GM23338 (cell line): ENCODE measurements around the gene XPNPEP1.

Source experiments
- POLR2AphosphoS5 ChIP-seq: IDR thresholded peaks from 2 replicates; pipeline ENCODE4 v1.6.1; 2016; ENCODE audit warnings: antibody characterized with exemption, low read depth
- TF ChIP-seq, protein P1 (sequence below), 2 experiments: fragments of 200-600 bp in 1 of 2; sonication (generic) in 1 of 2; conservative IDR thresholded peaks; 2 replicates each; pipeline versions ENCODE4 v1.5.1 to v1.6.1; 2016 to 2017; ENCODE audit warnings: antibody characterized with exemption in 2 of 2, low read depth in 2 of 2, mild to moderate bottlenecking in 2 of 2, moderate library complexity in 1 of 2
- TF ChIP-seq, protein P2 (sequence below): IDR thresholded peaks from 2 replicates; pipeline ENCODE4 v1.6.1; 2016; ENCODE audit warnings: antibody characterized with exemption

DNA sequence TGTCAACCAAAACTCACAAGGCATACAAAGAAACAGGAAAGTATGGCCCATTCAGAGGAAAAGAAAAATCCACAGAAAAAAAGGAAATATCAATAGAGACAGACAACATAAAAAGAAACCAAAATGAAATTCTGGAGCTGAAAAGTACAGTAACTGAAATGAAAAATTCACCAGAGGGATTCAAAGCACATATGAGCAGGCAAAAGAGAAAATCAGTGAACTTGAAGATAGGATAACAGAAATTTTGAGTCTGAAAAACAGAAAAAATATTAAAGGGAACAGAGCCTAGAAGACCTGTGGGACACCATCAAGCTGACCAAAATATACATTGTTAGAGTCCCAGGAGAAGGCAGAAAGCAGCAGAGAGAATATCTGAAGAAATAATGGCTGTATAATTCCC lies 60.6 kb downstream of the XPNPEP1 start:
- TF ChIP-seq POLR2AphosphoS5: no peak
- TF ChIP-seq, protein P1, sequence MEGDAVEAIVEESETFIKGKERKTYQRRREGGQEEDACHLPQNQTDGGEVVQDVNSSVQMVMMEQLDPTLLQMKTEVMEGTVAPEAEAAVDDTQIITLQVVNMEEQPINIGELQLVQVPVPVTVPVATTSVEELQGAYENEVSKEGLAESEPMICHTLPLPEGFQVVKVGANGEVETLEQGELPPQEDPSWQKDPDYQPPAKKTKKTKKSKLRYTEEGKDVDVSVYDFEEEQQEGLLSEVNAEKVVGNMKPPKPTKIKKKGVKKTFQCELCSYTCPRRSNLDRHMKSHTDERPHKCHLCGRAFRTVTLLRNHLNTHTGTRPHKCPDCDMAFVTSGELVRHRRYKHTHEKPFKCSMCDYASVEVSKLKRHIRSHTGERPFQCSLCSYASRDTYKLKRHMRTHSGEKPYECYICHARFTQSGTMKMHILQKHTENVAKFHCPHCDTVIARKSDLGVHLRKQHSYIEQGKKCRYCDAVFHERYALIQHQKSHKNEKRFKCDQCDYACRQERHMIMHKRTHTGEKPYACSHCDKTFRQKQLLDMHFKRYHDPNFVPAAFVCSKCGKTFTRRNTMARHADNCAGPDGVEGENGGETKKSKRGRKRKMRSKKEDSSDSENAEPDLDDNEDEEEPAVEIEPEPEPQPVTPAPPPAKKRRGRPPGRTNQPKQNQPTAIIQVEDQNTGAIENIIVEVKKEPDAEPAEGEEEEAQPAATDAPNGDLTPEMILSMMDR (conservative IDR thresholded peaks at IDR 0.05; ENCODE audit: low read depth in 2 of 2): no peak
- TF ChIP-seq, protein P2, sequence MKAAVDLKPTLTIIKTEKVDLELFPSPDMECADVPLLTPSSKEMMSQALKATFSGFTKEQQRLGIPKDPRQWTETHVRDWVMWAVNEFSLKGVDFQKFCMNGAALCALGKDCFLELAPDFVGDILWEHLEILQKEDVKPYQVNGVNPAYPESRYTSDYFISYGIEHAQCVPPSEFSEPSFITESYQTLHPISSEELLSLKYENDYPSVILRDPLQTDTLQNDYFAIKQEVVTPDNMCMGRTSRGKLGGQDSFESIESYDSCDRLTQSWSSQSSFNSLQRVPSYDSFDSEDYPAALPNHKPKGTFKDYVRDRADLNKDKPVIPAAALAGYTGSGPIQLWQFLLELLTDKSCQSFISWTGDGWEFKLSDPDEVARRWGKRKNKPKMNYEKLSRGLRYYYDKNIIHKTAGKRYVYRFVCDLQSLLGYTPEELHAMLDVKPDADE: no peak
